ENCODE results near the gene TIMMDC1.

GRCh38 chr3:119498186-119499011, at the start of gene TIMMDC1:
- TF ChIP-seq CTCF (IDR thresholded peaks at IDR 0.05) (no peak), POLR2A (IDR thresholded peaks at IDR 0.05) (no peak), POLR2AphosphoS5 (IDR thresholded peaks at IDR 0.05) (peak; percentile 75 to 94 (median 94))
